Measurements from ENCODE around the gene ABCB1.

GRCh38 chr7:87596696-87597095 is 4.0 kb downstream of the ABCB1 start:
- TF ChIP-seq PAX8 (IDR thresholded peaks at IDR 0.05) (no peak), STAT1 (conservative IDR thresholded peaks at IDR 0.05) (no peak), EZH2 (IDR thresholded peaks at IDR 0.05; ENCODE audit: borderline replicate concordance, control insufficient read depth, low read depth, low read length) (no peak), CTCF (IDR thresholded peaks at IDR 0.05 in 2 of 3, conservative IDR thresholded peaks at IDR 0.05 in 1 of 3; ENCODE audit: control insufficient read depth in 2 of 3, extremely low read depth in 1 of 3, insufficient read depth in 1 of 3, low read depth in 3 of 3, low read length in 3 of 3) (no peak), TCF12 (IDR thresholded peaks at IDR 0.05; ENCODE audit: low read depth, low read length) (no peak), STAT3 (IDR thresholded peaks at IDR 0.05; ENCODE audit: low read depth, low read length) (no peak), POLR2AphosphoS5 (IDR thresholded peaks at IDR 0.05; ENCODE audit: low read length) (no peak), ZZZ3 (IDR thresholded peaks at IDR 0.05; ENCODE audit: control insufficient read depth, insufficient read length, low read depth) (no peak), LARP7 (IDR thresholded peaks at IDR 0.05) (no peak), SRF (IDR thresholded peaks at IDR 0.05; ENCODE audit: low read depth in 2 of 2, low read length in 2 of 2) (no peak), SUZ12 (IDR thresholded peaks at IDR 0.05; ENCODE audit: unreplicated experiment) (no peak), WRNIP1 (IDR thresholded peaks at IDR 0.05; ENCODE audit: borderline replicate concordance, low read depth, low read length) (no peak)

All from GM12878 (cell line).